Fibroblast of lung (primary cell): ENCODE results near the gene SH3GL1. TPM values are rescaled to one million over a fixed set of nuclear protein-coding genes. Genes with fewer than 3 reads are reported as not detected.

Experiments
- DNase-seq, 2 donors: peaks; one replicate each; pipeline versions ENCODE4 v3.0.0 to v3.0.0-alpha.2; 2010; ENCODE audit warnings: low read depth in 2 of 2
- H2AFZ ChIP-seq: 2 replicates; pipeline ENCODE4 v1.5.1; 2012; ENCODE audit warnings: low read length, control low read depth, inconsistent platforms
- H3K27ac ChIP-seq: 2 replicates; pipeline ENCODE4 v1.5.1; 2011; ENCODE audit warnings: low read length, control low read depth; ENCODE audit not compliant: insufficient read depth
- H3K27me3 ChIP-seq: 2 replicates; pipeline ENCODE4 v1.5.1; 2011; ENCODE audit warnings: mild to moderate bottlenecking, low read length; ENCODE audit not compliant: control insufficient read depth, insufficient read depth
- H3K36me3 ChIP-seq: 2 replicates; pipeline ENCODE4 v1.5.1; 2011; ENCODE audit warnings: low read length; ENCODE audit not compliant: control insufficient read depth, insufficient read depth
- H3K4me1 ChIP-seq: 2 replicates; pipeline ENCODE4 v1.5.1; 2011; ENCODE audit warnings: low read length; ENCODE audit not compliant: control insufficient read depth, insufficient read depth; ENCODE audit errors: extremely low read depth
- H3K4me2 ChIP-seq: 2 replicates; pipeline ENCODE4 v1.5.1; 2011; ENCODE audit warnings: low read length, control low read depth; ENCODE audit not compliant: insufficient read depth; ENCODE audit errors: extremely low read depth
- H3K4me3 ChIP-seq, 4 experiments: fragments of 200-600 bp in 1 of 4; sonication (generic) in 1 of 4; replicated peaks in 1 of 4; 2 replicates each; pipeline ENCODE4 v1.5.1; 2011 to 2016; ENCODE audit warnings: low read length in 4 of 4, low read depth in 3 of 4, mild to moderate bottlenecking in 3 of 4, control low read depth in 2 of 4, inconsistent platforms in 1 of 4, mixed read lengths in 1 of 4; ENCODE audit not compliant: insufficient read depth in 1 of 4; ENCODE audit errors: control extremely low read depth in 1 of 4
- H3K79me2 ChIP-seq: 2 replicates; pipeline ENCODE4 v1.5.1; 2012; ENCODE audit warnings: mild to moderate bottlenecking, low read length, inconsistent platforms; ENCODE audit not compliant: control insufficient read depth, insufficient read depth
- H3K9ac ChIP-seq: 2 replicates; pipeline ENCODE4 v1.5.1; 2011; ENCODE audit warnings: mild to moderate bottlenecking, low read length, control low read depth; ENCODE audit not compliant: insufficient read depth
- H3K9me3 ChIP-seq: 2 replicates; pipeline ENCODE4 v1.5.1; 2012; ENCODE audit warnings: low read depth, low read length; ENCODE audit not compliant: control insufficient read depth, insufficient read depth
- H4K20me1 ChIP-seq: 2 replicates; pipeline ENCODE4 v1.5.1; 2011; ENCODE audit warnings: low read length; ENCODE audit not compliant: control insufficient read depth, insufficient read depth; ENCODE audit errors: extremely low read depth
- EZH2 ChIP-seq: IDR thresholded peaks from 2 replicates; pipeline ENCODE4 v1.5.1; 2012; ENCODE audit warnings: low read length, control low read depth, mild to moderate bottlenecking; ENCODE audit errors: missing control alignments
- polyA plus RNA-seq, 2 donors: library from polyadenylated mRNA; depleted of rRNA in 1 of 2; stranded (reverse) in 1 of 2; unstranded in 1 of 2; fragments of >200 nt; gene quantifications; 2 replicates each; pipeline ENCODE4 v1.2.1, GENCODE V29; 2011 to 2012; ENCODE audit warnings: missing spikeins in 1 of 2
- total RNA-seq: library from RNA; depleted of rRNA; stranded (reverse); fragments of >200 nt; gene quantifications from 2 replicates; pipeline ENCODE4 v1.2.1, GENCODE V29; 2014
- TF ChIP-seq, protein P1 (sequence below), 2 donors: IDR thresholded peaks in 1 of 2; conservative IDR thresholded peaks in 1 of 2; 1 replicate in 1 of 2; 2 replicates in 1 of 2; pipeline ENCODE4 v1.5.1; 2011 to 2012; ENCODE audit warnings: low read length in 2 of 2, control low read depth in 1 of 2, inconsistent platforms in 1 of 2, low read depth in 1 of 2, mild to moderate bottlenecking in 1 of 2

Gene SH3GL1
- total and polyA plus RNA-seq, 2 donors (not counting 1 experiment from before 2014, with no cell fraction given) = 23.9 to 44.9 TPM

- Histone ChIP-seq H3K9ac (no peak overlapping the region), H3K4me3 (no peak overlapping the region), H3K36me3 (no peaks in the 10 kb centered on the region), H4K20me1 (no peaks in the 10 kb centered on the region), H3K27me3 (no peaks in the 10 kb centered on the region), H3K9me3 (no peaks in the 10 kb centered on the region), H3K79me2 (no peaks in the 10 kb centered on the region), H3K27ac (no peak overlapping the region), H2AFZ (no peak overlapping the region), H3K4me1 (no peaks in the 10 kb centered on the region), H3K4me2 (no peak overlapping the region)
- no peak for TF ChIP-seq EZH2
- TF ChIP-seq, protein P1, sequence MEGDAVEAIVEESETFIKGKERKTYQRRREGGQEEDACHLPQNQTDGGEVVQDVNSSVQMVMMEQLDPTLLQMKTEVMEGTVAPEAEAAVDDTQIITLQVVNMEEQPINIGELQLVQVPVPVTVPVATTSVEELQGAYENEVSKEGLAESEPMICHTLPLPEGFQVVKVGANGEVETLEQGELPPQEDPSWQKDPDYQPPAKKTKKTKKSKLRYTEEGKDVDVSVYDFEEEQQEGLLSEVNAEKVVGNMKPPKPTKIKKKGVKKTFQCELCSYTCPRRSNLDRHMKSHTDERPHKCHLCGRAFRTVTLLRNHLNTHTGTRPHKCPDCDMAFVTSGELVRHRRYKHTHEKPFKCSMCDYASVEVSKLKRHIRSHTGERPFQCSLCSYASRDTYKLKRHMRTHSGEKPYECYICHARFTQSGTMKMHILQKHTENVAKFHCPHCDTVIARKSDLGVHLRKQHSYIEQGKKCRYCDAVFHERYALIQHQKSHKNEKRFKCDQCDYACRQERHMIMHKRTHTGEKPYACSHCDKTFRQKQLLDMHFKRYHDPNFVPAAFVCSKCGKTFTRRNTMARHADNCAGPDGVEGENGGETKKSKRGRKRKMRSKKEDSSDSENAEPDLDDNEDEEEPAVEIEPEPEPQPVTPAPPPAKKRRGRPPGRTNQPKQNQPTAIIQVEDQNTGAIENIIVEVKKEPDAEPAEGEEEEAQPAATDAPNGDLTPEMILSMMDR (conservative IDR thresholded peaks at IDR 0.05 in 1 of 2, IDR thresholded peaks at IDR 0.05 in 1 of 2; ENCODE audit: low read depth in 1 of 2, low read length in 2 of 2) = no peak
- no peak for DNase-seq
These were observed 83.4 kb downstream of the SH3GL1 start for GRCh38 chr19:4316956-4317355.

- H3K36me3 ChIP-seq = no peaks in the 10 kb centered on the region
- H3K4me2 ChIP-seq = no peak overlapping the region
- TF ChIP-seq, protein P1 (conservative IDR thresholded peaks at IDR 0.05 in 1 of 2, IDR thresholded peaks at IDR 0.05 in 1 of 2; ENCODE audit: low read depth in 1 of 2, low read length in 2 of 2) = no peak
- no peak for TF ChIP-seq EZH2
- H3K27ac ChIP-seq = no peak overlapping the region
- no peak overlapping the region for H3K9ac ChIP-seq
- no peak overlapping the region for H2AFZ ChIP-seq
- no peak overlapping the region for H3K4me3 ChIP-seq
- no peaks in the 10 kb centered on the region for H3K4me1 ChIP-seq
- DNase-seq = no peak
- no peaks in the 10 kb centered on the region for H3K9me3 ChIP-seq
- H4K20me1 ChIP-seq = no peaks in the 10 kb centered on the region
- no peaks in the 10 kb centered on the region for H3K79me2 ChIP-seq
- no peaks in the 10 kb centered on the region for H3K27me3 ChIP-seq
These were observed 86.4 kb downstream of the SH3GL1 start for GRCh38 chr19:4313847-4314490.

Other genes with a start within 250 kb of the SH3GL1 start
- 0.17 TPM in 1 of 2 replicates, not detected in the other for gene CREB3L3, start 246.9 kb downstream of the SH3GL1 start, total RNA-seq
- not detected in 2 replicates for gene CREB3L3, start 246.9 kb downstream of the SH3GL1 start, polyA plus RNA-seq
- gene SIRT6, start 218.0 kb downstream of the SH3GL1 start, total RNA-seq = 9.2 and 10.0 TPM in 2 replicates
- 8.8 and 11.0 TPM in 2 replicates for gene SIRT6, start 218.0 kb downstream of the SH3GL1 start, polyA plus RNA-seq
- gene ANKRD24, start 217.9 kb downstream of the SH3GL1 start, total RNA-seq = 2.3 and 2.6 TPM in 2 replicates
- gene ANKRD24, start 217.9 kb downstream of the SH3GL1 start, polyA plus RNA-seq = 0.09 and 0.14 TPM in 2 replicates
- gene EBI3, start 171.0 kb downstream of the SH3GL1 start, total RNA-seq = not detected in 2 replicates
- 0.05 and 0.14 TPM in 2 replicates for gene EBI3, start 171.0 kb downstream of the SH3GL1 start, polyA plus RNA-seq
- 12.6 and 14.7 TPM in 2 replicates for gene YJU2, start 153.5 kb downstream of the SH3GL1 start, total RNA-seq
- gene YJU2, start 153.5 kb downstream of the SH3GL1 start, polyA plus RNA-seq = 10.7 and 16.3 TPM in 2 replicates
- gene SHD, start 121.3 kb downstream of the SH3GL1 start, total RNA-seq = not detected in 2 replicates
- not detected in 2 replicates for gene SHD, start 121.3 kb downstream of the SH3GL1 start, polyA plus RNA-seq
- not detected in 2 replicates for gene TMIGD2, start 98.2 kb downstream of the SH3GL1 start, total RNA-seq
- gene TMIGD2, start 98.2 kb downstream of the SH3GL1 start, polyA plus RNA-seq = not detected in 2 replicates
- gene FSD1, start 95.9 kb downstream of the SH3GL1 start, total RNA-seq = 8.7 and 10.1 TPM in 2 replicates
- gene FSD1, start 95.9 kb downstream of the SH3GL1 start, polyA plus RNA-seq = 4.6 and 7.1 TPM in 2 replicates
- gene STAP2, start 61.7 kb downstream of the SH3GL1 start, total RNA-seq = 4.4 and 4.8 TPM in 2 replicates
- gene STAP2, start 61.7 kb downstream of the SH3GL1 start, polyA plus RNA-seq = 1.7 and 2.2 TPM in 2 replicates
- gene MPND, start 57.0 kb downstream of the SH3GL1 start, total RNA-seq = 6.4 and 7.1 TPM in 2 replicates
- 2.7 and 3.8 TPM in 2 replicates for gene MPND, start 57.0 kb downstream of the SH3GL1 start, polyA plus RNA-seq
- 3.9 and 5.9 TPM in 2 replicates for gene CHAF1A, start 2.1 kb upstream of the SH3GL1 start, total RNA-seq
- 5.9 and 15.4 TPM in 2 replicates for gene CHAF1A, start 2.1 kb upstream of the SH3GL1 start, polyA plus RNA-seq
- gene UBXN6, start 57.2 kb upstream of the SH3GL1 start, total RNA-seq = 98.9 and 114 TPM in 2 replicates
- 49.1 and 53.3 TPM in 2 replicates for gene UBXN6, start 57.2 kb upstream of the SH3GL1 start, polyA plus RNA-seq
- 47.8 and 51.2 TPM in 2 replicates for gene HDGFL2, start 71.8 kb upstream of the SH3GL1 start, total RNA-seq
- gene HDGFL2, start 71.8 kb upstream of the SH3GL1 start, polyA plus RNA-seq = 19.5 and 23.6 TPM in 2 replicates
- 2.6 and 5.3 TPM in 2 replicates for gene PLIN4, start 117.9 kb upstream of the SH3GL1 start, total RNA-seq
- gene PLIN4, start 117.9 kb upstream of the SH3GL1 start, polyA plus RNA-seq = 0.05 and 0.07 TPM in 2 replicates
- not detected in 2 replicates for gene PLIN5, start 134.7 kb upstream of the SH3GL1 start, total RNA-seq
- gene PLIN5, start 134.7 kb upstream of the SH3GL1 start, polyA plus RNA-seq = not detected in 2 replicates
- gene LRG1, start 139.5 kb upstream of the SH3GL1 start, total RNA-seq = not detected in 2 replicates
- gene LRG1, start 139.5 kb upstream of the SH3GL1 start, polyA plus RNA-seq = 0.10 TPM in 1 of 2 replicates, not detected in the other
- gene SEMA6B, start 159.1 kb upstream of the SH3GL1 start, total RNA-seq = under 0.01 TPM in 2 replicates
- gene SEMA6B, start 159.1 kb upstream of the SH3GL1 start, polyA plus RNA-seq = 0.07 and 0.31 TPM in 2 replicates
- gene TNFAIP8L1, start 239.0 kb upstream of the SH3GL1 start, total RNA-seq = 1.5 and 4.0 TPM in 2 replicates
- gene TNFAIP8L1, start 239.0 kb upstream of the SH3GL1 start, polyA plus RNA-seq = 2.3 and 3.0 TPM in 2 replicates